CD4-positive, alpha-beta T cell (primary cell): ENCODE results near the gene MTCL1. TPM values are rescaled to one million over a fixed set of nuclear protein-coding genes. Genes with fewer than 3 reads are reported as not detected.

Source experiments
- ATAC-seq: fragments of 200-7000 bp; cut with Tn5 transposase; one replicate; pipeline ENCODE4 v1.10.0; 2022; ENCODE audit warnings: mild to moderate bottlenecking; ENCODE audit not compliant: poor library complexity
- CTCF ChIA-PET: fragments of 350-600 bp; sonication (Branson Sonifier 250); formaldehyde crosslinking; loops from one replicate; lab custom pipeline; 2021; ENCODE audit warnings: antibody characterized with exemption, inconsistent platforms; lab: Charles Lee
- POLR2A ChIA-PET: fragments of 350-600 bp; sonication (Branson Sonifier 250); formaldehyde crosslinking; loops from one replicate; lab custom pipeline; 2021; ENCODE audit warnings: antibody characterized with exemption, inconsistent platforms; lab: Charles Lee
- DNase-seq, 14 experiments: peaks; one replicate each; pipeline ENCODE4 v3.0.0-alpha.2; 2013 to 2020; ENCODE audit warnings: mixed read lengths in 2 of 14
- H3K27ac ChIP-seq, 2 donors: one replicate each; pipeline versions ENCODE4 v1.5.1 to v1.7.0; 2013; ENCODE audit warnings: low read length in 2 of 2, low read depth in 1 of 2, mild to moderate bottlenecking in 1 of 2
- H3K27me3 ChIP-seq, 2 experiments: 1 replicate in 1 of 2; 2 replicates in 1 of 2; pipeline versions ENCODE4 v1.6.1 to v1.7.0; 2013; ENCODE audit warnings: low read length in 2 of 2, control low read depth in 1 of 2, mild to moderate bottlenecking in 1 of 2, moderate library complexity in 1 of 2; ENCODE audit not compliant: insufficient read depth in 2 of 2, control insufficient read depth in 1 of 2
- H3K36me3 ChIP-seq: one replicate; pipeline ENCODE4 v1.6.1; 2013; ENCODE audit warnings: low read length, control low read depth; ENCODE audit not compliant: insufficient read depth
- H3K4me1 ChIP-seq: one replicate; pipeline ENCODE4 v1.6.1; 2013; ENCODE audit warnings: low read length, control low read depth; ENCODE audit not compliant: insufficient read depth
- H3K4me3 ChIP-seq: one replicate; pipeline ENCODE4 v1.5.1; 2013; ENCODE audit warnings: mild to moderate bottlenecking, low read length, moderate library complexity
- H3K9me3 ChIP-seq, 2 experiments: 1 replicate in 1 of 2; 2 replicates in 1 of 2; pipeline versions ENCODE4 v1.6.1 to v1.7.0; 2013; ENCODE audit warnings: low read length in 2 of 2, mild to moderate bottlenecking in 2 of 2, control low read depth in 1 of 2, moderate library complexity in 1 of 2; ENCODE audit not compliant: control insufficient read depth in 1 of 2, insufficient read depth in 1 of 2
- H3K27ac Mint-ChIP-seq: one replicate; pipeline ENCODE4 v1.8.0; 2020; ENCODE audit warnings: mixed read lengths
- H3K27me3 Mint-ChIP-seq: one replicate; pipeline ENCODE4 v1.8.0; 2021; ENCODE audit warnings: mixed read lengths
- H3K36me3 Mint-ChIP-seq: one replicate; pipeline ENCODE4 v1.8.0; 2021; ENCODE audit warnings: low read depth, mixed read lengths
- H3K4me1 Mint-ChIP-seq: one replicate; pipeline ENCODE4 v1.8.0; 2021; ENCODE audit warnings: low read depth, mixed read lengths
- H3K4me3 Mint-ChIP-seq: one replicate; pipeline ENCODE4 v1.8.0; 2020; ENCODE audit warnings: mild to moderate bottlenecking, mixed read lengths
- H3K9me3 Mint-ChIP-seq: one replicate; pipeline ENCODE4 v1.8.0; 2020; ENCODE audit warnings: mixed read lengths
- CTCF ChIP-seq: fragments of 200-600 bp; IDR thresholded peaks from one replicate; pipeline ENCODE4 v1.8.0; 2022; ENCODE audit warnings: antibody characterized with exemption, mild to moderate bottlenecking
- intact Hi-C, 2 experiments: fragments of 100-400 bp; cut with DNase I in 1 of 2; cut with micrococcal nuclease in 1 of 2; formaldehyde crosslinking; loops; one replicate each; pipeline versions ENCODE4 v1.15.1 to v1.9.0; 2023 to 2025; cut with DNase I, micrococcal nuclease
- total RNA-seq, 174 experiments: library from RNA in 2 of 174; stranded (reverse) in 2 of 174; gene quantifications; one replicate each; pipeline ENCODE4 v1.2.3 and lab custom pipeline; 2021 to 2026

MTCL1 gene
- total RNA-seq, 2 experiments from 2014 or later = 0.11 to 0.55 TPM

DNA sequence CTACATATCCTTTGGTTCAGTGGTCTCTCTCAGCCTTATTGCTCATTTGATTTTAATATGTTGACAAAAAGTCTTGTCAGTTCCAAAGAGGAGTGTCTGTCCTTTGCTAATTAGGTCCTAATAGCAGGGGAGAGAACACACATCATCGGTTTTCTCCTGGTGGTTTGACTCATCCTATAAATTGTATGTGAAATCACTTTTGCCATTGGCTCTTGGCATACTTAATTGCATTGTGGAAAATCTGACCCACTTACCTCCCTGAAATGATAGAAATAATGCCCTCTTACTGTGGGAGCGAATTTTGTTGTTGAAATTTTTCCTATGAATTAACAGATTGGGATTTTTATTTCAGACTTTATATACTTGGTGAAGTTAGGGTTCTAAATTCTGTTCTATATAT is 58.3 kb downstream of the MTCL1 start:
- Mint-ChIP-seq H3K27me3 (no peaks in the 10 kb centered on the region), H3K27ac (no peak overlapping the region), H3K36me3 (no peaks in the 10 kb centered on the region), H3K4me1 (no peaks in the 10 kb centered on the region), H3K4me3 (no peak overlapping the region), H3K9me3 (no peaks in the 10 kb centered on the region)
- peaks cover 0 to 2% of the 10 kb centered on the region in 2 experiments for H3K27me3 ChIP-seq
- intact Hi-C loops = no loop called here
- H3K9me3 ChIP-seq = peaks cover 9 to 16% of the 10 kb centered on the region in 2 experiments
- CTCF ChIA-PET = no interaction called here
- no peak for TF ChIP-seq CTCF
- ATAC-seq = no peak
- H3K27ac ChIP-seq = no peak overlapping the region
- no peak for DNase-seq
- no peaks in the 10 kb centered on the region for H3K36me3 ChIP-seq
- no peak overlapping the region for H3K4me3 ChIP-seq
- H3K4me1 ChIP-seq = no peaks in the 10 kb centered on the region
- POLR2A ChIA-PET = no interaction called here

DNA sequence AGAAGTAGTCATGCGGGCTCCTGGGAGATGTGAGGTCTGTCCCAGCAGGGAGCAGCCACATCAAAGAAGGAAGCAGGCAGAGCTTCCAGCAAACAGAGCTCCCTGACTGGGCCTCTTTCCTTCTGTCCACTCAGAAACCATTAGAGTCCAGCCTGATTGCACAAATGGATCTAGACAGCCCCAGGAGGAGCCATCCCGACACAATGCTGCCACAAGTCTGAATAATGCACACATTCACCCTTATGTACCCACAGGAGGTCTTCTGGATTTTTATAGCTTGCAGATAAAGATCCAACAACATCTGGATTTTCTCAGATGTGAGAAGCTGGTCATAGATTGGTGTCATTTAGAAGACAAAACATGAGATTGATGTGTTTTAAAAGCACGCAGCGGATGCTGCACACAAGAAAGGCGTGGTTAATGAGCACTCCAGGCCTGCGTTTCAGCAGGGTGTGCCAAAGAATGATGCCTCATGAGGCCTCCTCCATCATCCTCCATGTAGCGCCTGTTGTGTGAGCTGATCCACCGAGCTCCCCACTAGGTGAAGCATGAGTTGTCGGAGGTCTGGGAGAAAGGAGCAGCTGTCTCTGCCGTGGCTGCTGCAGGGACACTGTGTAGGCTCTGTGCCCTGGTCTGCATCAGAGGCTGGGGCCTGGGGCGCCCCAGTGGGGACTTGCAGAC is 60.6 kb downstream of the MTCL1 start:
- no peaks in the 10 kb centered on the region for H3K36me3 ChIP-seq
- no peak overlapping the region for H3K4me3 ChIP-seq
- ATAC-seq (no peak), DNase-seq (no peak)
- H3K9me3 ChIP-seq = peaks cover 9 to 10% of the 10 kb centered on the region in 2 experiments
- Mint-ChIP-seq H3K36me3 (no peaks in the 10 kb centered on the region), H3K9me3 (no peaks in the 10 kb centered on the region), H3K27ac (no peak overlapping the region), H3K4me1 (no peaks in the 10 kb centered on the region), H3K27me3 (no peaks in the 10 kb centered on the region), H3K4me3 (no peak overlapping the region)
- peaks cover 0 to 2% of the 10 kb centered on the region in 2 experiments for H3K27me3 ChIP-seq
- intact Hi-C loops = no loop called here
- no peak for TF ChIP-seq CTCF
- ChIA-PET CTCF (interaction anchor here (0.6 kb wide), 1 partner anchor 219 kb away, joined by 3 read pairs; no protein-coding TSS in a partner anchor), POLR2A (no interaction called here)
- no peaks in the 10 kb centered on the region for H3K4me1 ChIP-seq
- no peak overlapping the region for H3K27ac ChIP-seq

DNA sequence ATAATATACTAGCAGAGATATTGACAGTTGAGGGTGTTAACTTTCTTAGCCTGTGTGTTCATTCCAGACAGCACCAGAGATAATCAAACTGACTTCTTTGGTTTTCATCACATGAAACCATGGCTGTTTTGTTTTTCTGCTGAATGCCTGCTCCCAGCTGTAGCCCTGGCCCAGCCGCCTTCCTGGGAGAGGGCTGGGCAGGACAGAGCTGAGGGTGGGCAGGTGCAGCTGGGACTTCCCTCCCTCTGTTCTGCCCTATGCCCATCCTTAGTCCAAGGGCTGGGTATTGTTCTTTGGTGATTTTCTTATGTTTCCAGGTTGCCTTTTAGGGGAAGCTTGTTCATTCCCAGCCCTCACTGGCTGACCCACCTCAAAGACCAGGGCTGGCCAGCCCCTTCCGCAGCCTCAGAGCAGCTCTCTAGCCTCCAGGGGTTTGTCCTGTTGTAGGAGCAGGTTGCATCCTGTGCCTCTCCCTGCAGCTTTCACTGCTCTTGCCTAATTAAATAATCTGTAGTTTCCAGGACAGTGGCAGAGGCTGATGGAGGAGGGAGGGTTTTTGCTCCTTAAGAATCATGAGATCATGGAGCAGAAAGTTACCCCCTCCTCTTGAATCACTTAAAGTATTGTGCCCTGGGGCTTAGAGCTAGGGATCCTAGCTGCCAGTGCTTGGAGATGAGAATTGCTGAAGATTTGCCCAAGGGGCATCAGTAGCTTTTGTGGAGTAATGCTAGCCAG is 61.4 kb downstream of the MTCL1 start:
- Mint-ChIP-seq H3K9me3 (no peaks in the 10 kb centered on the region), H3K4me1 (no peaks in the 10 kb centered on the region), H3K36me3 (no peaks in the 10 kb centered on the region), H3K27ac (no peak overlapping the region), H3K4me3 (no peak overlapping the region), H3K27me3 (no peaks in the 10 kb centered on the region)
- H3K4me3 ChIP-seq = no peak overlapping the region
- no peaks in the 10 kb centered on the region for H3K36me3 ChIP-seq
- TF ChIP-seq CTCF = no peak
- ChIA-PET CTCF (no interaction called here), POLR2A (no interaction called here)
- intact Hi-C loops = no loop called here
- H3K4me1 ChIP-seq = no peaks in the 10 kb centered on the region
- H3K27ac ChIP-seq = no peak overlapping the region
- peaks cover 0 to 2% of the 10 kb centered on the region in 2 experiments for H3K27me3 ChIP-seq
- H3K9me3 ChIP-seq = peaks cover 4 to 10% of the 10 kb centered on the region in 2 experiments
- DNase-seq = no peak
- no peak for ATAC-seq
